SU-DHL-6 (cell line): ENCODE measurements around the gene CNTNAP5.

Experiments
- H2AFZ ChIP-seq: fragments of 200-600 bp; sonication (generic); 2 replicates; pipeline ENCODE4 v1.6.1; 2014; ENCODE audit warnings: low read depth, mild to moderate bottlenecking, moderate library complexity, mixed read lengths, antibody characterized with exemption, low read length; ENCODE audit not compliant: severe bottlenecking
- H3F3A ChIP-seq: fragments of 200-600 bp; shearing (Covaris generic); 2 replicates; pipeline ENCODE4 v1.6.0; 2016; ENCODE audit warnings: antibody characterized with exemption, mild to moderate bottlenecking; ENCODE audit not compliant: insufficient read depth
- H3K27ac ChIP-seq: fragments of 200-600 bp; sonication (generic); 2 replicates; pipeline ENCODE4 v1.5.1; 2016; ENCODE audit warnings: low read depth, mild to moderate bottlenecking, low read length, moderate library complexity, mixed read lengths
- H3K27me3 ChIP-seq: fragments of 200-600 bp; sonication (generic), shearing (Covaris generic); 2 replicates; pipeline ENCODE4 v1.6.0; 2014; ENCODE audit warnings: mild to moderate bottlenecking, low read length
- H3K36me3 ChIP-seq: fragments of 200-600 bp; sonication (generic); 2 replicates; pipeline ENCODE4 v1.6.1; 2014; ENCODE audit warnings: mild to moderate bottlenecking, low read length, mixed read lengths
- H3K4me2 ChIP-seq: fragments of 300-600, 200-600 bp; shearing (Covaris generic), sonication (generic); 2 replicates; pipeline ENCODE4 v1.6.0; 2014; ENCODE audit warnings: low read length, low read depth, mild to moderate bottlenecking; ENCODE audit not compliant: poor library complexity, severe bottlenecking
- H3K4me3 ChIP-seq: fragments of 200-600 bp; sonication (generic); 2 replicates; pipeline ENCODE4 v1.5.1; 2014; ENCODE audit warnings: antibody characterized with exemption, low read length, mild to moderate bottlenecking, mixed read lengths; ENCODE audit not compliant: insufficient read depth, poor library complexity, severe bottlenecking
- H3K79me2 ChIP-seq: fragments of 200-600 bp; sonication (generic); 2 replicates; pipeline ENCODE4 v1.6.1; 2014; ENCODE audit warnings: mild to moderate bottlenecking, low read length, moderate library complexity; ENCODE audit not compliant: insufficient read depth
- H3K9ac ChIP-seq: fragments of 200-600 bp; sonication (generic); 2 replicates; pipeline ENCODE4 v1.7.0; 2014; ENCODE audit warnings: mild to moderate bottlenecking, low read length
- H3K9me2 ChIP-seq: fragments of 200-600 bp; sonication (generic); replicated peaks from 2 replicates; pipeline ENCODE4 v1.6.1; 2014; ENCODE audit warnings: low read length; ENCODE audit not compliant: insufficient read depth
- H3K9me3 ChIP-seq: fragments of 200-600 bp; sonication (generic); 2 replicates; pipeline ENCODE4 v1.6.1; 2014; ENCODE audit warnings: low read length, mixed read lengths; ENCODE audit not compliant: insufficient read depth
- H4K20me1 ChIP-seq: fragments of 200-600 bp; sonication (generic); 2 replicates; pipeline ENCODE4 v1.6.1; 2014; ENCODE audit warnings: low read depth, mild to moderate bottlenecking, antibody characterized with exemption, low read length, moderate library complexity, mixed read lengths
- CTCF ChIP-seq: fragments of 200-600 bp; sonication (generic); IDR thresholded peaks from one replicate; pipeline ENCODE4 v1.5.1; 2017; ENCODE audit warnings: antibody characterized with exemption, mild to moderate bottlenecking, low read length, moderate library complexity; ENCODE audit not compliant: insufficient read depth, poor library complexity, severe bottlenecking
- EZH2phosphoT487 ChIP-seq: fragments of 200-600 bp; sonication (generic), shearing (Covaris generic); conservative IDR thresholded peaks from 2 replicates; pipeline ENCODE4 v1.6.1; 2018; ENCODE audit warnings: mild to moderate bottlenecking, antibody characterized with exemption, low read length, moderate library complexity, mixed read lengths

CNTNAP5 gene

GRCh38 chr2:124639524-124639923 is 614.4 kb downstream of the CNTNAP5 start:
- Histone ChIP-seq H3K36me3 (no peaks in the 10 kb centered on the region), H3K9me2 (no peaks in the 10 kb centered on the region), H3K4me3 (no peak overlapping the region), H3K27me3 (no peaks in the 10 kb centered on the region), H3F3A (no peaks in the 10 kb centered on the region), H3K79me2 (no peaks in the 10 kb centered on the region), H2AFZ (no peak overlapping the region), H3K9ac (no peak overlapping the region), H4K20me1 (no peaks in the 10 kb centered on the region), H3K4me2 (no peak overlapping the region), H3K27ac (no peak overlapping the region), H3K9me3 (no peaks in the 10 kb centered on the region)
- no peak for TF ChIP-seq EZH2phosphoT487
- TF ChIP-seq CTCF = no peak

- no peaks in the 10 kb centered on the region for H3F3A ChIP-seq
- no peak overlapping the region for H2AFZ ChIP-seq
- H3K9me3 ChIP-seq = no peaks in the 10 kb centered on the region
- H3K4me2 ChIP-seq = no peak overlapping the region
- H3K27ac ChIP-seq = no peak overlapping the region
- no peaks in the 10 kb centered on the region for H3K27me3 ChIP-seq
- no peak overlapping the region for H3K9ac ChIP-seq
- TF ChIP-seq CTCF (no peak), EZH2phosphoT487 (no peak)
- H3K36me3 ChIP-seq = no peaks in the 10 kb centered on the region
- no peak overlapping the region for H3K4me3 ChIP-seq
- no peaks in the 10 kb centered on the region for H3K9me2 ChIP-seq
- H4K20me1 ChIP-seq = no peaks in the 10 kb centered on the region
- no peaks in the 10 kb centered on the region for H3K79me2 ChIP-seq
Observed at GRCh38 chr2:124640221-124640750, 615.2 kb downstream of the CNTNAP5 start.

GRCh38 chr2:124646166-124646815 is 621.2 kb downstream of the CNTNAP5 start:
- no peak for TF ChIP-seq CTCF
- no peak for TF ChIP-seq EZH2phosphoT487
- H3K9me2 ChIP-seq = no peaks in the 10 kb centered on the region
- H3K4me2 ChIP-seq = no peak overlapping the region

More at GRCh38 chr2:124646166-124646815, 621.2 kb downstream of the CNTNAP5 start:
- Histone ChIP-seq H4K20me1 (no peaks in the 10 kb centered on the region), H3K27ac (no peak overlapping the region), H3K27me3 (no peaks in the 10 kb centered on the region), H3K9ac (no peak overlapping the region), H3F3A (no peaks in the 10 kb centered on the region), H2AFZ (no peak overlapping the region), H3K4me3 (no peak overlapping the region), H3K36me3 (no peaks in the 10 kb centered on the region), H3K79me2 (no peaks in the 10 kb centered on the region), H3K9me3 (no peaks in the 10 kb centered on the region)
